HepG2 (cell line): ENCODE measurements around the gene TOP1. TPM values are rescaled to one million over a fixed set of nuclear protein-coding genes. Genes with fewer than 3 reads are reported as not detected.

ENCODE experiments used
- ATAC-seq: fragments of 200-7000 bp; cut with Tn5 transposase; 3 replicates; pipeline ENCODE4 v1.9.1; 2020; ENCODE audit warnings: mild to moderate bottlenecking, moderate library complexity
- BruUV-seq: library from RNA; stranded (reverse); fragments of 400-500 nt; replicated peaks from 2 replicates; lab custom pipeline; 2021; lab: Mats Ljungman, UMichigan
- CTCF ChIA-PET: fragments of 300-600 bp; formaldehyde crosslinking; extraction: SDS; loops from one replicate; lab custom pipeline; 2021; ENCODE audit warnings: low total read pairs, inconsistent platforms, low intra/inter-chr PET ratio; lab: Yijun Ruan, JAX
- POLR2A ChIA-PET: fragments of 350-600 bp; sonication (Branson Sonifier 250); formaldehyde crosslinking; loops from one replicate; lab custom pipeline; 2020; ENCODE audit warnings: antibody characterized with exemption, inconsistent platforms; lab: Yijun Ruan, JAX
- DNase-seq: peaks from one replicate; pipeline ENCODE4 v3.0.0-alpha.2; 2015; ENCODE audit warnings: low spot score
- FAIRE-seq: peaks from 3 replicates; lab custom pipeline; 2011; peaks lifted over from hg19 to GRCh38; lab: Jason Lieb, UNC
- H2AFZ ChIP-seq: one replicate; pipeline ENCODE4 v1.6.1; 2011; ENCODE audit warnings: low read length, inconsistent platforms
- H3K27ac ChIP-seq: fragments of 300-600 bp; 3 replicates; pipeline ENCODE4 v1.8.0; 2011; ENCODE audit warnings: mixed run types, mild to moderate bottlenecking, mixed read lengths, low read length, inconsistent platforms; ENCODE audit not compliant: insufficient read depth; ENCODE audit errors: extremely low read length
- H3K27me3 ChIP-seq, 2 experiments: fragments of 200-600 bp in 1 of 2; 2 replicates in 1 of 2; 3 replicates in 1 of 2; pipeline versions ENCODE4 v1.6.0 to v1.8.0; 2011; ENCODE audit warnings: low read length in 2 of 2, mild to moderate bottlenecking in 2 of 2, moderate library complexity in 2 of 2, inconsistent platforms in 1 of 2; ENCODE audit not compliant: insufficient read depth in 2 of 2, control insufficient read depth in 1 of 2
- H3K36me3 ChIP-seq, 2 experiments: fragments of 200-600 bp in 1 of 2; replicated peaks in 1 of 2; 2 replicates in 1 of 2; 3 replicates in 1 of 2; pipeline versions ENCODE4 v1.5.1 to v1.8.0; 2011; ENCODE audit warnings: low read length in 2 of 2, inconsistent platforms in 1 of 2; ENCODE audit not compliant: insufficient read depth in 2 of 2, control insufficient read depth in 1 of 2
- H3K4me1 ChIP-seq: 2 replicates; pipeline ENCODE4 v1.5.1; 2012; ENCODE audit warnings: low read length, inconsistent platforms; ENCODE audit not compliant: insufficient read depth
- H3K4me2 ChIP-seq: 2 replicates; pipeline ENCODE4 v1.6.0; 2011; ENCODE audit warnings: low read depth, low read length, inconsistent platforms
- H3K4me3 ChIP-seq, 3 experiments: fragments of 200-600 bp in 1 of 3; sonication (generic), shearing (Covaris generic) in 1 of 3; replicated peaks in 1 of 3; 2 replicates each; pipeline ENCODE4 v1.5.1; 2011 to 2016; ENCODE audit warnings: low read length in 3 of 3, inconsistent platforms in 2 of 3, low read depth in 2 of 3, mild to moderate bottlenecking in 2 of 3, control low read depth in 1 of 3, mixed read lengths in 1 of 3; ENCODE audit not compliant: insufficient read depth in 1 of 3
- H3K79me2 ChIP-seq: one replicate; pipeline ENCODE4 v1.6.1; 2011; ENCODE audit warnings: low read length, inconsistent platforms; ENCODE audit not compliant: insufficient read depth
- H3K9ac ChIP-seq: 2 replicates; pipeline ENCODE4 v1.6.0; 2011; ENCODE audit warnings: mild to moderate bottlenecking, low read depth, low read length, inconsistent platforms; ENCODE audit not compliant: insufficient read depth
- H3K9me3 ChIP-seq: 2 replicates; pipeline ENCODE4 v1.5.1; 2012; ENCODE audit warnings: mild to moderate bottlenecking, low read length
- H4K20me1 ChIP-seq: 2 replicates; pipeline ENCODE4 v1.6.0; 2011; ENCODE audit warnings: inconsistent platforms, mild to moderate bottlenecking, low read length, moderate library complexity; ENCODE audit not compliant: insufficient read depth
- AKAP8 ChIP-seq: sonication (generic); formaldehyde crosslinking; IDR thresholded peaks from 2 replicates; pipeline ENCODE4 v1.5.1; 2020; ENCODE audit warnings: mild to moderate bottlenecking, missing genetic modification reagents
- CCAR2 ChIP-seq: fragments of 200-400 bp; formaldehyde crosslinking; optimal IDR thresholded peaks from 2 replicates; pipeline ENCODE3; 2018; ENCODE audit warnings: low read depth, mild to moderate bottlenecking, low read length, moderate library complexity
- CTCF ChIP-seq: sonication (generic); formaldehyde crosslinking; IDR thresholded peaks from 2 replicates; pipeline ENCODE4 v1.5.0; 2020; ENCODE audit warnings: mild to moderate bottlenecking, missing genetic modification reagents, moderate library complexity
- PHF20 ChIP-seq: sonication (generic); formaldehyde crosslinking; IDR thresholded peaks from 2 replicates; pipeline ENCODE4 v1.5.0; 2020; ENCODE audit warnings: mild to moderate bottlenecking, missing genetic modification reagents
- RXRA ChIP-seq: sonication (generic); formaldehyde crosslinking; IDR thresholded peaks from 2 replicates; pipeline ENCODE4 v1.5.1; 2020; ENCODE audit warnings: missing genetic modification reagents
- ZKSCAN5 ChIP-seq: sonication (generic); formaldehyde crosslinking; IDR thresholded peaks from 2 replicates; pipeline ENCODE4 v1.5.1; 2020; ENCODE audit warnings: mild to moderate bottlenecking, missing genetic modification reagents
- ZMYM2 ChIP-seq: sonication (generic); formaldehyde crosslinking; IDR thresholded peaks from 2 replicates; pipeline ENCODE4 v1.8.0; 2022; ENCODE audit warnings: mild to moderate bottlenecking, missing genetic modification reagents
- ZNF136 ChIP-seq: sonication (generic); formaldehyde crosslinking; IDR thresholded peaks from 2 replicates; pipeline ENCODE4 v1.8.1; 2022; ENCODE audit warnings: low read depth, mild to moderate bottlenecking, moderate library complexity, missing genetic modification reagents
- ZNF24 ChIP-seq: fragments of 450-650 bp; IDR thresholded peaks from 2 replicates; pipeline ENCODE4 v1.6.1; 2017; ENCODE audit warnings: antibody characterized with exemption, mild to moderate bottlenecking
- WGBS: methylation state at CpG from one replicate; pipeline ENCODE4 v1.1.6; 2017; ENCODE audit warnings: low lambda C conversion rate; 5-methylcytosine and 5-hydroxymethylcytosine counted together
- in situ Hi-C: cut with HindIII; loops from 2 replicates; pipeline ENCODE4 v1.10.0; 2017; ENCODE audit warnings: low pct_unique_long_range_greater_than_20kb; ENCODE audit not compliant: extremely low pct_ligation_motif_present
- intact Hi-C: fragments of 100-400 bp; cut with micrococcal nuclease; formaldehyde crosslinking; loops from one replicate; pipeline ENCODE4 v1.10.0; 2022; ENCODE audit not compliant: unreplicated experiment
- polyA plus RNA-seq, 8 experiments: library from polyadenylated mRNA; depleted of rRNA in 3 of 8; stranded (reverse) in 7 of 8; unstranded in 1 of 8; fragments of >200 nt; fragmentation: Illumina TruSeq in 4 of 8; extraction: Trizol in 4 of 8; gene quantifications; 2 replicates each; pipeline versions ENCODE4 v1.2.1 to v1.2.3, GENCODE V29; 2011 to 2016; ENCODE audit warnings: low read depth in 4 of 8, missing spikeins in 1 of 8, mixed read lengths in 1 of 8; ENCODE audit not compliant: insufficient read depth in 1 of 8
- total RNA-seq, 5 experiments: library from RNA; depleted of rRNA; stranded (reverse); fragments of >200 nt; fragmentation: Illumina TruSeq; extraction: Trizol; gene quantifications; 2 replicates each; pipeline ENCODE4 v1.2.3, GENCODE V29; 2016; ENCODE audit warnings: low read depth in 1 of 5
- TF ChIP-seq, protein P1 (sequence below): sonication (generic); formaldehyde crosslinking; IDR thresholded peaks from 2 replicates; pipeline ENCODE4 v1.4.0; 2020; ENCODE audit warnings: missing genetic modification reagents

TOP1 gene
- total and polyA plus RNA-seq, 2 of the 13 experiments (the other 11 are each of a cell fraction or from before 2014, with no cell fraction given): 10.2 to 19.4 TPM

DNA sequence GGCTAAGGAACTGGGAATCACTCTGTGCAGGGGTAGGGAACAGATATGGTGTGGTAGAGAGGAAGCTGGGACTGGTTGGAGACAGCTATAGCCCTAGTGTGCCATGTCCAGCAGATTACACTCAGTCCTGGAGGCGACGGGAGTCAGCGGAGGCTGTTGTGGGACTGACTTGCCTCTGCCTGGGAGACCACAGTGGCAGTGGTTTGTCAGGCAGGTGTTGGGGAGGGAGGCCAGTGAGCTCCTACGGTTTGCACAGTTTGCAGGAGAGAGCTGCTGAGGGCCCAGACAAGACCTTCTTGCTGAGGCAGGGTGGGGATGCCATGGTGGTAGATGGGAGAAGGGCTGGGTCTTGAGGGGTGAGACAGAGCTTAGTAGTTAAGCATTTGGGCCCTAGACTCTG is 113.6 kb downstream of the TOP1 start (continued):
- TF ChIP-seq CCAR2: no peak
- TF ChIP-seq PHF20: 0 out of 2 replicates have a peak, but pooled peaks have one; percentile 21
- TF ChIP-seq, protein P1, sequence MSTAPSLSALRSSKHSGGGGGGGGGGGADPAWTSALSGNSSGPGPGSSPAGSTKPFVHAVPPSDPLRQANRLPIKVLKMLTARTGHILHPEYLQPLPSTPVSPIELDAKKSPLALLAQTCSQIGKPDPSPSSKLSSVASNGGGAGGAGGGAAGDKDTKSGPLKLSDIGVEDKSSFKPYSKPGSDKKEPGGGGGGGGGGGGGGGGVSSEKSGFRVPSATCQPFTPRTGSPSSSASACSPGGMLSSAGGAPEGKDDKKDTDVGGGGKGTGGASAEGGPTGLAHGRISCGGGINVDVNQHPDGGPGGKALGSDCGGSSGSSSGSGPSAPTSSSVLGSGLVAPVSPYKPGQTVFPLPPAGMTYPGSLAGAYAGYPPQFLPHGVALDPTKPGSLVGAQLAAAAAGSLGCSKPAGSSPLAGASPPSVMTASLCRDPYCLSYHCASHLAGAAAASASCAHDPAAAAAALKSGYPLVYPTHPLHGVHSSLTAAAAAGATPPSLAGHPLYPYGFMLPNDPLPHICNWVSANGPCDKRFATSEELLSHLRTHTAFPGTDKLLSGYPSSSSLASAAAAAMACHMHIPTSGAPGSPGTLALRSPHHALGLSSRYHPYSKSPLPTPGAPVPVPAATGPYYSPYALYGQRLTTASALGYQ (CRISPR knock-in tag): no peak
- TF ChIP-seq ZMYM2 (CRISPR knock-in tag): no peak
- TF ChIP-seq CTCF (CRISPR knock-in tag): no peak
- TF ChIP-seq ZKSCAN5 (CRISPR knock-in tag): no peak
- TF ChIP-seq ZNF24: no peak
- no peak for TF ChIP-seq ZNF136 (CRISPR knock-in tag)

GRCh38 chr20:41142919-41143318 is 114.3 kb downstream of the TOP1 start:
- Histone ChIP-seq H4K20me1 (peaks cover 26% of the 10 kb centered on the region), H2AFZ (no peak overlapping the region), H3K4me3 (no peak overlapping the region), H3K36me3 (peaks cover 9 to 21% of the 10 kb centered on the region in 2 experiments), H3K27me3 (no peaks in the 10 kb centered on the region), H3K4me1 (peaks cover 66% of the 10 kb centered on the region), H3K9me3 (no peaks in the 10 kb centered on the region), H3K27ac (no peak overlapping the region), H3K9ac (no peak overlapping the region), H3K79me2 (peaks cover 98% of the 10 kb centered on the region), H3K4me2 (no peak overlapping the region)
- DNase-seq (no peak), FAIRE-seq (peak; percentile 23), ATAC-seq (no peak)
- intact Hi-C loops: no loop called here
- in situ Hi-C loops: no loop called here
- 98% methylated on average over 5 of the region's 5 CpGs for WGBS
- POLR2A ChIA-PET: interaction anchor here (1.7 kb wide), 1 partner anchor 198 kb away, joined by 6 read pairs; the partner anchor contains the start of gene LPIN3
- no peak for TF ChIP-seq RXRA (CRISPR knock-in tag)
- TF ChIP-seq AKAP8 (CRISPR knock-in tag): 0 out of 2 replicates have a peak, but pooled peaks have one; percentile 61
- BruUV-seq: no TSS peak
- CTCF ChIA-PET: no interaction called here
